ENCODE measurements around the gene RUNX1.
A peak's percentile ranks its signal among the peaks of the same experiment; 100 is the strongest.

RUNX1 gene

DNA sequence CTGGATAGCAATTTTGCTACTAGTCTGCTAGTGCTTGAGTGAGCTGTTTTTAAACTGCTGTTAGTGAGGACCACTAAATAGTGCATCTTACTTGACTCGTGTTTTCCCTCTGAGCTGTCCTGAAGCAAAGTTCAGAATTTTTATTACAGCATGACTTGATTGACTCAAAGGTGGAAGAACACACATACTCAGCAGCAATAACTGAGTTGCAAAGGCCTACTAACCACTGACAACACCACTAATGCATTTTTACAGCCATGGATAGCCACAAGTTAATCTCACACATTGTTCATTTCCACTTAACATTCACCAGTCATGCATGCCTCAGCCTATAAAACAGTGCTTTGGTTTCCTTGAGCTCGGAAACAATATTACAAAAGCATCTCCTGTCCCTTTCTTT is 148.7 kb downstream of the RUNX1 start:
- TF ChIP-seq POLR2A (IDR thresholded peaks at IDR 0.05; ENCODE audit: low read length): no peak
- no peak for TF ChIP-seq GATA1 (IDR thresholded peaks at IDR 0.05; ENCODE audit: low read depth, low read length)
- no peak for DNase-seq

DNA sequence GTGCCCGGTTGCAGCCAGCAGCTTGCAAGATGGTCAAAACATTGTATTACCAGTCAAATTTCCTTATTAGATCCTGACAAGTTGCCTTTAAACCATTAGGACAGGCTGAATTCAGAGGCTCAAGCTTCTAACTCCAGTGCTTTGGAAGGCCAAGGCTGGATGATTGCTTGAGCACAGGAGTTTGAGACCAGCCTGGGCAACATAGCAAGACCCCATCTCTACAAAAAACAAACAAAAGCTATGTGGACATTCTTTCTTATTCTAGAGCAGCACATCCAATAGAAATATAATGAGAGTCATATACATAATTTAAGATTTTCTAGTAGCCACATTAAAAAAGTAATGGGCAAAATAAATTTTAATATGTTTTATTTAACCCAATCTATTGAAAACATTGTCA is 149.3 kb downstream of the RUNX1 start:
- TF ChIP-seq GATA1 (IDR thresholded peaks at IDR 0.05; ENCODE audit: low read depth, low read length) (no peak), POLR2A (IDR thresholded peaks at IDR 0.05; ENCODE audit: low read length) (no peak)

DNA sequence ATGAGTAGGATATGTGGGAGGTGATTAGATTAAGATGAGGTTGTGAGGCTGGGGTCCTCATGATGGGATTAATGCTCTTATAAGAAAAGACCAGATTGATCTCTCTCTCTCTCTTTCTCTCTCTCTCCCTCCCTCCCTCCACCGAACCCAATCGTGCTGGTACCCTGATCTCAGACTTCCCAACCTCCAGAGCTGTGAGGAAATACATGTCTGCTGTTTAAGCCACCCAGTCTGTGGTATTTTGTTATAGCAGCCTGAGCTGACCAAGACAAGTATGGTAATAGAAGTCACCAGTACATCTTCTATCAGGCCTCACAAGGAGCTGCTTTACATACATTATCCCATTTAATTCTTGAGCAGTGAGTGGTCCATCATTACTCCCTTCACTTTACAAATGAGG is 149.8 kb downstream of the RUNX1 start:
- DNase-seq: no peak
- TF ChIP-seq POLR2A (IDR thresholded peaks at IDR 0.05; ENCODE audit: low read length) (no peak), GATA1 (IDR thresholded peaks at IDR 0.05; ENCODE audit: low read depth, low read length) (no peak)

More for the DNA sequence above, 149.3 kb downstream of the RUNX1 start:
- no peak for DNase-seq

DNA sequence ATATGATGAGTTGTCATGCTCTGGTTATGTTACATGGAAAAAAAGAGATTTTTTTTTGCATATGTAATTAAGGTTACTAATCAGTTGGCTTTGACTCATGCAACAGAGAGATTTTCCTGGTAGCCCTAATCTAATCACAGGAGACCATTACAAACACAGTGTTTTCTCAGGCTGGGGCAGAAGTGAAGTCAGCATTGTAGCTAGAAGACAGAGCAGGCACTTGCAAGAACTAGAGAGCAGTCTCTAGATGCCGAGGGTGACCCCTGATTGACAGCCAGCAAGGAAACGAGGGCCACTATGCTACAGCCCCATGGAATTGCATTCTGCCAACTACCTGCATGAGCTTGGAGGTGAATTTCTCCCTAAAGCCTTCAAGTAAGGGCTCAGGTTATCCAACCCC is 151.3 kb downstream of the RUNX1 start:
- no peak for TF ChIP-seq POLR2A (IDR thresholded peaks at IDR 0.05; ENCODE audit: low read length)
- no peak for TF ChIP-seq GATA1 (IDR thresholded peaks at IDR 0.05; ENCODE audit: low read depth, low read length)
- no peak for DNase-seq

DNA sequence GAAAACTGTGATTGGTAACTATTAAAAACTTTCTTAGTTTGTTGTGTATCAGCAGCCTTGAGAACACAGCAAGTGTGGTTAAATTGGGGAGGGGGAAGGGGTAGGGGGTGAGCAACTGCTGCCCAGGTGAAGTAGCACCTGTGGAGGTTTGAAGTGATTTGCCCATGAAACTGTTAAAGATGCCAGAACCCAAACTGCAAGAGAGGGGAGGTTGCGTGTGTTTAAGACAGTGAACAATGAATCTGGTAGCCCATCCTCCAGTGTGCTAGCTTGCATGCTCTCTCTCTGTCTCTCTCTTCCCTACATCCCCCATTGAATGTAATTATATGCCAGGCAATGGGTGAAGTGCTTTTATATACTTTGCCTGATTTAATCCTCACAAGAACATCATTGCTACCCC is 154.7 kb downstream of the RUNX1 start:
- TF ChIP-seq POLR2A (IDR thresholded peaks at IDR 0.05; ENCODE audit: low read length): no peak
- TF ChIP-seq GATA1 (IDR thresholded peaks at IDR 0.05; ENCODE audit: low read depth, low read length): no peak
- no peak for DNase-seq

DNA sequence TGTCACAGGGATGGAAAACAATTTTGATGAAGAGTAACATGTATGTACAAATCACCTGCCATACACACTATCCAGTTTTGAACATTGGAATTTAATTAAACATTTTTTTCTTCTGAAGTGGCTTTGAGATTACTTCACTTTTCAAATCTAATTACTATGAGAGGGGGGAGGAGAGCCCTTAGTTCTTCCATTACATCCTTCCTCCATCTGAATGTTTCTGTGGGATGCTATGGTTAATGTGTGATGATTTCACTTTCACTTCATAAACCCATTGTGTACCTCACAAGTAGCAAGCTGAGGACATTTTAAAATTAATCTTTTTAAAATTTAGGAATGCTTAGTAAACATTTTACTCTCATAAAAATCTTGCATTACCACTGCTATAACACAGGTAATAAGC is 156.9 kb downstream of the RUNX1 start:
- peak; percentile 42 to 49 for DNase-seq
- TF ChIP-seq POLR2A (IDR thresholded peaks at IDR 0.05; ENCODE audit: low read length) (no peak), GATA1 (IDR thresholded peaks at IDR 0.05; ENCODE audit: low read depth, low read length) (no peak)

DNA sequence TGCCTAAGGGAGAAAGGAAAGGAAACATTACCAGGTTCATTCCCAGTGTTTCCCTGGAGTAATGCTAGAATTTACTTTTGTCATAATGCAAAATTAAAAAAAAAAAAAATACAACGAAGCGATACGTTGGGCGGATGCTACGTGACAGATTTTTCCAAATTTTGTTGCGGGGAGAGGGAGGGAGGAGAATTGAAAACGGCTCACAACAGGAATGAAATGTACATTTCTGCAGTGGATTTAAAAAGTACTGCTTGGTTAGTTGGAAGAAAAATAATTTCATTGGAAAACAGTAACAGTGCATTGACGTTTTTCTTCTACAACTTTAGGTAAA is 157.5 kb downstream of the RUNX1 start:
- TF ChIP-seq POLR2A (IDR thresholded peaks at IDR 0.05; ENCODE audit: low read length) (no peak), GATA1 (IDR thresholded peaks at IDR 0.05; ENCODE audit: low read depth, low read length) (no peak)
- DNase-seq: no peak

DNA sequence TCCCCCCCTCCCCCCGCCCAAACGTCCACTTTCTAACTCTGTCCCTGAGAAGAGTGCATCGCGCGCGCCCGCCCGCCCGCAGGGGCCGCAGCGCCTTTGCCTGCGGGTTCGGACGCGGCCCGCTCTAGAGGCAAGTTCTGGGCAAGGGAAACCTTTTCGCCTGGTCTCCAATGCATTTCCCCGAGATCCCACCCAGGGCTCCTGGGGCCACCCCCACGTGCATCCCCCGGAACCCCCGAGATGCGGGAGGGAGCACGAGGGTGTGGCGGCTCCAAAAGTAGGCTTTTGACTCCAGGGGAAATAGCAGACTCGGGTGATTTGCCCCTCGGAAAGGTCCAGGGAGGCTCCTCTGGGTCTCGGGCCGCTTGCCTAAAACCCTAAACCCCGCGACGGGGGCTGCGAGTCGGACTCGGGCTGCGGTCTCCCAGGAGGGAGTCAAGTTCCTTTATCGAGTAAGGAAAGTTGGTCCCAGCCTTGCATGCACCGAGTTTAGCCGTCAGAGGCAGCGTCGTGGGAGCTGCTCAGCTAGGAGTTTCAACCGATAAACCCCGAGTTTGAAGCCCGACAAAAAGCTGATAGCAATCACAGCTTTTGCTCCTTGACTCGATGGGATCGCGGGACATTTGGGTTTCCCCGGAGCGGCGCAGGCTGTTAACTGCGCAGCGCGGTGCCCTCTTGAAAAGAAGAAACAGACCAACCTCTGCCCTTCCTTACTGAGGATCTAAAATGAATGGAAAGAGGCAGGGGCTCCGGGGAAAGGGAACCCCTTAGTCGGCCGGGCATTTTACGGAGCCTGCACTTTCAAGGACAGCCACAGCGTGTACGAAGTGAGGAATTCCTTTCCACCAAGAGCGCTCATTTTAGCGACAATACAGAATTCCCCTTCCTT is 158.1 kb downstream of the RUNX1 start:
- TF ChIP-seq POLR2A (IDR thresholded peaks at IDR 0.05; ENCODE audit: low read length) (no peak), GATA1 (IDR thresholded peaks at IDR 0.05; ENCODE audit: low read depth, low read length) (no peak)
- peak; percentile 69 for DNase-seq

DNA sequence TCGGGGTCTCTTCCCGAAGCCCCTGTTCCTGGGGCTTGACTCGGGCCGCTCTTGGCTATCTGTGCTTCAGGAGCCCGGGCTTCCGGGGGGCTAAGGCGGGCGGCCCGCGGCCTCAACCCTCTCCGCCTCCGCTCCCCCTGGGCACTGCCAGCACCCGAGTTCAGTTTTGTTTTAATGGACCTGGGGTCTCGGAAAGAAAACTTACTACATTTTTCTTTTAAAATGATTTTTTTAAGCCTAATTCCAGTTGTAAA is 158.7 kb downstream of the RUNX1 start:
- TF ChIP-seq POLR2A (IDR thresholded peaks at IDR 0.05; ENCODE audit: low read length) (no peak), GATA1 (IDR thresholded peaks at IDR 0.05; ENCODE audit: low read depth, low read length) (no peak)
- no peak for DNase-seq

DNA sequence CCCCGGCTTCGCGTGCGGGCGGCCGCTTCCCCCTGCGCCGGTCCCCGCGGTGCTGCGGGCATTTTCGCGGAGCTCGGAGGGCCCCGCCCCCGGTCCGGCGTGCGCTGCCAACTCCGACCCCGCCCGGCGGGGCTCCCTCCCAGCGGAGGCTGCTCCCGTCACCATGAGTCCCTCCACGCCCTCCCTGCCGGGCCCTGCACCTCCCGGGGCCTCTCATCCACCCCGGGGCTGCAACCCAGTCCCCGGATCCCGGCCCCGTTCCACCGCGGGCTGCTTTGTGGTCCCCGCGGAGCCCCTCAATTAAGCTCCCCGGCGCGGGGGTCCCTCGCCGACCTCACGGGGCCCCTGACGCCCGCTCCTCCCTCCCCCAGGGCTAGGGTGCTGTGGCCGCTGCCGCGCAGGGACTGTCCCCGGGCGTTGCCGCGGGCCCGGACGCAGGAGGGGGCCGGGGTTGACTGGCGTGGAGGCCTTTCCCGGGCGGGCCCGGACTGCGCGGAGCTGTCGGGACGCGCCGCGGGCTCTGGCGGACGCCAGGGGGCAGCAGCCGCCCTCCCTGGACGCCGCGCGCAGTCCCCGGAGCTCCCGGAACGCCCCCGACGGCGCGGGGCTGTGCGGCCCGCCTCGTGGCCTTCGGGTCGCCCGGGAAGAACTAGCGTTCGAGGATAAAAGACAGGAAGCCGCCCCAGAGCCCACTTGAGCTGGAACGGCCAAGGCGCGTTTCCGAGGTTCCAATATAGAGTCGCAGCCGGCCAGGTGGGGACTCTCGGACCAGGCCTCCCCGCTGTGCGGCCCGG is 159.2 kb downstream of the RUNX1 start:
- TF ChIP-seq GATA1 (IDR thresholded peaks at IDR 0.05; ENCODE audit: low read depth, low read length): no peak
- TF ChIP-seq POLR2A (IDR thresholded peaks at IDR 0.05; ENCODE audit: low read length): peak; percentile 53

DNA sequence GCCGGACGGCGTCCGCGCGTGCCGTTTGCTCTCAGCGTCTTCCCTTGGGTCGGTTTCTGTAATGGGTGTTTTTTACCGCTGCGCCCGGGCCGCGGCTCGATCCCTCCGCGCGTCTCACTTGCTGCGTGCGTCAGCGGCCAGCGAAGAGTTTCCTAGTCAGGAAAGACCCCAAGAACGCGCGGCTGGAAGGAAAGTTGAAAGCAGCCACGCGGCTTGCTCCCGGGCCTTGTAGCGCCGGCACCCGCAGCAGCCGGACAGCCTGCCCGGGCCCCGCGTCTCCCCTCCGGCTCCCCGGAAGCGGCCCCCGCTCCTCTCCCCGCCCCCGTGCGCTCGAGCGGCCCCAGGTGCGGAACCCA is 159.8 kb downstream of the RUNX1 start:
- peak; percentile 78 to 81 for DNase-seq
- TF ChIP-seq POLR2A (IDR thresholded peaks at IDR 0.05; ENCODE audit: low read length) (no peak), GATA1 (IDR thresholded peaks at IDR 0.05; ENCODE audit: low read depth, low read length) (no peak)

More for the DNA sequence above, 159.2 kb downstream of the RUNX1 start:
- peak; percentile 88 to 92 for DNase-seq

DNA sequence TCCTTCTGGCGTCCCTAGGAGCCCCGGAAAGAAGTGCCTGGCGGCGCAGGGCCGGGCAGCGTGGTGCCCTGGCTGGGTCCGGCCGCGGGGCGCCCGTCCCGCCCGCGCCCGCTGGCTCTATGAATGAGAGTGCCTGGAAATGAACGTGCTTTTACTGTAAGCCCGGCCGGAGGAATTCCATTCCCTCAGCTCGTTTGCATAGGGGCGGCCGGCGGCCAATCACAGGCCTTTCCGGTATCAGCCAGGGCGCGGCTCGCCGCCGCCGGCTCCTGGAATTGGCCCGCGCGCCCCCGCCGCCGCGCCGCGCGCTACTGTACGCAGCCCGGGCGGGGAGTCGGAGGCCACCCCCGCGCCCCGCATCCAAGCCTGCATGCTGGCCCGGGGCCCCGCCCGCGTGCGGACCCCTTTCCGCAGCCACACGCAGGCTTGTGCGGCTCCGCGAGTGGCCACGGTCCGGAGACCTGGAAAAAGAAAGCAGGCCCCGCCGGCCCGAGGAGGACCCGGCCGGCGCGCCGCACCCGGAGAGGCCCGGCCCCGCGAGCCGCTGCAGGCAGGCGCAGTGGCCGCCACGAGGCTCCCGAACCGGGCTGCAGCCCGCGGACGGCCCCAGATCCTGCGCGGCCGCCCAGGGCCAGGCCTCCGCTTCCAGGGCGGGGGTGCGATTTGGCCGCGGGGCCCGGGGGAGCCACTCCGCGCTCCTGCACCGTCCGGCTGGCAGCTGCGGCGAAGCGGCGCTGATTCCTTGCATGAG is 160.4 kb downstream of the RUNX1 start:
- peak; percentile 92 to 94 for DNase-seq

DNA sequence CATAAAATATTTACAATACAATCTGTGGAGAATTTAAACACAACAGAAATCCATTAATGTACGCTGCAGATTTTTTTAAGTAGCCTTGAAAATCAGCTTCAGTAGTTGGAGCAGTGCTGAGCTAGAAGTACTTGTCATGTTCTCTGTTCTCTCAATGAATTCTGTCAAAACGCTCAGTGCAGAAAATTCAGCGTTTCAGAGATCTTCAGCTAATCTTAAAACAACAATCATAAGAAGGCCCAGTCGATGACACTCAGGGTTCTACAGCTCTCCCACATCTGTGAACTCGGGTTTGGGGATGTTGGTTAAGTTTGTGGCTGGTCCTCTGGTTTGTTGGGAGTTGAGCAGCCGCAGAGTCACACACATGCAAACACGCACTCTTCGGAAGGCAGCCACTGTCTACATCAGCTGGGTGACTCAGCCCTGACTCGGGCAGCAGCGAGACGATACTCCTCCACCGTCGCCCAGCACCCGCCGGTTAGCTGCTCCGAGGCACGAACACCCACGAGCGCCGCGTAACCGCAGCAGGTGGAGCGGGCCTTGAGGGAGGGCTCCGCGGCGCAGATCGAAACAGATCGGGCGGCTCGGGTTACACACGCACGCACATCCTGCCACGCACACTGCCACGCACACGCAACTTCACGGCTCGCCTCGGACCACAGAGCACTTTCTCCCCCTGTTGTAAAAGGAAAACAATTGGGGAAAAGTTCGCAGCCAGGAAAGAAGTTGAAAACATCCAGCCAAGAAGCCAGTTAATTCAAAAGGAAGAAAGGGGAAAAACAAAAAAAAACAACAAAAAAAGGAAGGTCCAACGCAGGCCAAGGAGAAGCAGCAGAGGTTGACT is 161.2 kb downstream of the RUNX1 start:
- TF ChIP-seq GATA1 (IDR thresholded peaks at IDR 0.05; ENCODE audit: low read depth, low read length) (no peak), POLR2A (IDR thresholded peaks at IDR 0.05; ENCODE audit: low read length) (no peak)
- DNase-seq: peak; percentile 82 to 90

More for the DNA sequence above, 160.4 kb downstream of the RUNX1 start:
- TF ChIP-seq POLR2A (IDR thresholded peaks at IDR 0.05; ENCODE audit: low read length) (peak; percentile 92), GATA1 (IDR thresholded peaks at IDR 0.05; ENCODE audit: low read depth, low read length) (no peak)

All from erythroblast (primary cell).